HAP-1 (cell line): Measurements from ENCODE around the gene TNRC18.

Experiments
- DNase-seq, 2 experiments: peaks; one replicate each; pipeline ENCODE4 v3.0.0-alpha.2; 2016 to 2020; ENCODE audit warnings: low spot score in 2 of 2
- H3K27me3 ChIP-seq: fragments of 250-450 bp; sonication (Bioruptor Pico); 2 replicates; pipeline ENCODE4 v1.5.1; 2020; ENCODE audit warnings: low read depth, mild to moderate bottlenecking, moderate library complexity
- H3K36me3 ChIP-seq: fragments of 250-450 bp; sonication (Bioruptor Pico); replicated peaks from 2 replicates; pipeline ENCODE4 v1.5.1; 2020; ENCODE audit warnings: mild to moderate bottlenecking
- H3K4me1 ChIP-seq: fragments of 250-450 bp; sonication (Bioruptor Pico); 2 replicates; pipeline ENCODE4 v1.5.1; 2020; ENCODE audit warnings: mild to moderate bottlenecking
- H3K4me3 ChIP-seq: fragments of 250-450 bp; sonication (Bioruptor Pico); 2 replicates; pipeline ENCODE4 v1.5.1; 2020; ENCODE audit warnings: mild to moderate bottlenecking, moderate library complexity
- H3K9me3 ChIP-seq: fragments of 250-450 bp; sonication (Bioruptor Pico); 2 replicates; pipeline ENCODE4 v1.5.1; 2020; ENCODE audit warnings: mild to moderate bottlenecking, moderate library complexity
- in situ Hi-C: fragments of 300-500 bp; cut with MboI; formaldehyde crosslinking; loops from 3 replicates; pipeline ENCODE4 v1.14.3; 2020; ENCODE audit warnings: low sequenced_read_pairs, inconsistent platforms, mixed read lengths

TNRC18 gene

GRCh38 chr7:5441840-5442503 lies 18.3 kb upstream of the TNRC18 start:
- Histone ChIP-seq H3K9me3 (no peaks in the 10 kb centered on the region), H3K36me3 (no peaks in the 10 kb centered on the region), H3K27me3 (no peaks in the 10 kb centered on the region), H3K4me1 (no peaks in the 10 kb centered on the region), H3K4me3 (no peak overlapping the region)
- in situ Hi-C loops = no loop called here
- DNase-seq = no peak

- H3K4me1 ChIP-seq = no peaks in the 10 kb centered on the region
- in situ Hi-C loops = no loop called here
Measured at GRCh38 chr7:5439572-5440496, 16.2 kb upstream of the TNRC18 start.

GRCh38 chr7:5439209-5439571 lies 15.6 kb upstream of the TNRC18 start:
- Histone ChIP-seq H3K36me3 (no peaks in the 10 kb centered on the region), H3K4me3 (no peak overlapping the region), H3K9me3 (no peaks in the 10 kb centered on the region), H3K27me3 (no peaks in the 10 kb centered on the region), H3K4me1 (no peaks in the 10 kb centered on the region)
- in situ Hi-C loops = no loop called here
- DNase-seq = no peak

More at GRCh38 chr7:5439572-5440496, 16.2 kb upstream of the TNRC18 start:
- Histone ChIP-seq H3K36me3 (no peaks in the 10 kb centered on the region), H3K4me3 (no peak overlapping the region), H3K27me3 (no peaks in the 10 kb centered on the region), H3K9me3 (no peaks in the 10 kb centered on the region)
- DNase-seq = no peak

GRCh38 chr7:5437987-5438386 lies 14.4 kb upstream of the TNRC18 start:
- in situ Hi-C loops = no loop called here

GRCh38 chr7:5437348-5437892 lies 13.8 kb upstream of the TNRC18 start:
- H3K36me3 ChIP-seq = peaks cover 6% of the 10 kb centered on the region
- in situ Hi-C loops = no loop called here
- H3K27me3 ChIP-seq = no peaks in the 10 kb centered on the region
- no peak overlapping the region for H3K4me3 ChIP-seq
- no peaks in the 10 kb centered on the region for H3K4me1 ChIP-seq
- H3K9me3 ChIP-seq = no peaks in the 10 kb centered on the region
- DNase-seq = no peak

More at GRCh38 chr7:5437987-5438386, 14.4 kb upstream of the TNRC18 start:
- DNase-seq = no peak
- H3K9me3 ChIP-seq = no peaks in the 10 kb centered on the region
- H3K27me3 ChIP-seq = no peaks in the 10 kb centered on the region
- H3K36me3 ChIP-seq = peaks cover 5% of the 10 kb centered on the region
- H3K4me1 ChIP-seq = no peaks in the 10 kb centered on the region
- H3K4me3 ChIP-seq = no peak overlapping the region

GRCh38 chr7:5436003-5436678 lies 12.5 kb upstream of the TNRC18 start:
- H3K4me1 ChIP-seq = no peaks in the 10 kb centered on the region
- H3K4me3 ChIP-seq = no peak overlapping the region
- no peak for DNase-seq
- in situ Hi-C loops = no loop called here
- H3K27me3 ChIP-seq = no peaks in the 10 kb centered on the region
- H3K36me3 ChIP-seq = peaks cover 6% of the 10 kb centered on the region
- H3K9me3 ChIP-seq = no peaks in the 10 kb centered on the region

- no peak overlapping the region for H3K4me3 ChIP-seq
- H3K36me3 ChIP-seq = peaks cover 6% of the 10 kb centered on the region
- H3K9me3 ChIP-seq = no peaks in the 10 kb centered on the region
- peaks cover 2% of the 10 kb centered on the region; the same call in 1 of the 2 replicates for H3K4me1 ChIP-seq
- DNase-seq = no peak
- in situ Hi-C loops = no loop called here
- H3K27me3 ChIP-seq = no peaks in the 10 kb centered on the region
Measured at GRCh38 chr7:5435291-5436002, 11.8 kb upstream of the TNRC18 start.

GRCh38 chr7:5433181-5433580 lies 9.5 kb upstream of the TNRC18 start:
- Histone ChIP-seq H3K4me1 (peaks cover 13% of the 10 kb centered on the region), H3K4me3 (no peak overlapping the region), H3K36me3 (peaks cover 8% of the 10 kb centered on the region), H3K27me3 (no peaks in the 10 kb centered on the region), H3K9me3 (no peaks in the 10 kb centered on the region)
- in situ Hi-C loops = no loop called here
- DNase-seq = no peak

- Histone ChIP-seq H3K4me3 (no peak overlapping the region), H3K4me1 (peaks cover 13% of the 10 kb centered on the region)
- in situ Hi-C loops = no loop called here
Measured at GRCh38 chr7:5432691-5433090, 9.1 kb upstream of the TNRC18 start.

GRCh38 chr7:5431560-5432015 lies 8.0 kb upstream of the TNRC18 start:
- Histone ChIP-seq H3K36me3 (peaks cover 9% of the 10 kb centered on the region), H3K4me1 (peaks cover 13% of the 10 kb centered on the region), H3K27me3 (no peaks in the 10 kb centered on the region), H3K9me3 (no peaks in the 10 kb centered on the region), H3K4me3 (no peak overlapping the region)
- DNase-seq = no peak
- in situ Hi-C loops = no loop called here

More at GRCh38 chr7:5432691-5433090, 9.1 kb upstream of the TNRC18 start:
- no peak for DNase-seq
- Histone ChIP-seq H3K9me3 (no peaks in the 10 kb centered on the region), H3K36me3 (peaks cover 9% of the 10 kb centered on the region), H3K27me3 (no peaks in the 10 kb centered on the region)

- no peak overlapping the region for H3K4me3 ChIP-seq
- no peaks in the 10 kb centered on the region for H3K9me3 ChIP-seq
- H3K4me1 ChIP-seq = peaks cover 13% of the 10 kb centered on the region
- peaks cover 9% of the 10 kb centered on the region for H3K36me3 ChIP-seq
- DNase-seq = no peak
- no peaks in the 10 kb centered on the region for H3K27me3 ChIP-seq
- in situ Hi-C loops = no loop called here
Measured at GRCh38 chr7:5430612-5430947, 6.9 kb upstream of the TNRC18 start.

- DNase-seq = peak; percentile 62 to 80
- H3K9me3 ChIP-seq = no peaks in the 10 kb centered on the region
- H3K4me3 ChIP-seq = peak overlapping the region; percentile 83
- H3K4me1 ChIP-seq = peaks cover 13% of the 10 kb centered on the region
- H3K36me3 ChIP-seq = peaks cover 9% of the 10 kb centered on the region
- no peaks in the 10 kb centered on the region for H3K27me3 ChIP-seq
- in situ Hi-C loops = no loop called here
Measured at GRCh38 chr7:5429857-5430611, 6.4 kb upstream of the TNRC18 start.
